ENCODE results near the gene DPP10. TPM values are rescaled to one million over a fixed set of nuclear protein-coding genes. Genes with fewer than 3 reads are reported as not detected.
"Not testable (repeated sequence)": the region's sequence is repeated elsewhere in the genome, so short reads cannot be mapped to it uniquely, and the experiment has no call there.

DPP10 gene
- total RNA-seq, 1 experiment from 2014 or later, result not detected

DNA sequence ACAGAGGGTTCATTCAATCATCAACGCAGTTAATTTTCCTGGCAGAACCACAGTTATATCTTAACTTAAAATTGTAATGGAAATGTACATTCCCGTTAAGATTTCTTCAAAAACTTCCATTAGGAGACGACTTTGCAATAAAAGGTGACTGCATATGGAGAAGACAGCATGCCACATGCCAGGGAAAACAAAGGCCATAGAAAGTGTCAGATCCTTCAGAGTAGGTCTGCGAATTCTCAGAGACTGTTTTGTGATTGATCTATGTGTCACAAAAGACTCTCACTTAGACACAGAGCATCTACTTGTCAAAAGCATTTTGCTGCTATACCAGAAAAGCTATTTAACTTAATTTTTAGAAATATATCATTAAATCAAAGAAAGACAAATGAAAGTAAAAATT, 274.6 kb downstream of the DPP10 start:
- DNase-seq (ENCODE audit: low read depth), result no peak

DNA sequence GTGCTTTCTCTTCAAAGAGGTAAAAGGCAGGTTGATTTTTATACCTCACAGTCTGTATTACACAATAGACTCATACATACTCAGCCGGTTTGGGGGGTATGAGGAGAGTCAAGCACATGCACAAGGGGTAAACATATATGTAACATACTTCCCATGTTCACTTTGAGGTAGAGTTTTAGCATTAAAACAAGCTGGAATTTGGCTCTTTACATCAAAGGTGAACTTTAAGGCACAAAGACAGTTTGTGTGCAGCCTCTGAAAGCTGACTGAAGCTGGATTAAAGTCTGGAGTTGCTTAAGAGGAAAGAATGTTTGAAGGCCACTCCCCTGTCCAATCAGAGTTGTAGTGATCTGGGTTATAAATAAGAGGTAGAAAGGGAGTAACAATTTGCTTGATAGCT, 282.0 kb downstream of the DPP10 start:
- no peak for DNase-seq (ENCODE audit: low read depth)

GRCh38 chr2:114727012-114727411, 284.6 kb downstream of the DPP10 start:
- no peak for DNase-seq (ENCODE audit: low read depth)

DNA sequence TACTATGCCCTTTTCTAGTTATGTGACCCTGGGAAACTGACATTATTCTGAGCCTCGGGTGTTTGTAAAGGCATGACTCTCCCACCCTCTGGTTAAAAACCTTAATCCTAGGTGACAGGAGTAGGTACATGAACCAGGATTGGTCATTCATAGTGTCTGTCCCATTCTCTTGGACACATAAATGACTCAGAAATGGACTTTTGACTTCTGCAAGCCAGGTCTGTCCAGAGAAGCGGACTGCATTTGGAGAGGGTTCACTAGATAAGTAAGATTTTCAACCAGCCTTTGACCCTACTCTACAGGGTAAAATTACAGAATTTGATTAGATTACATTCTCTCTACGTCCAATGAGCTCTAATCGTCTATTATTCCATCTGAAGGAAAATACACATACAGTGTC, 285.9 kb downstream of the DPP10 start:
- DNase-seq (ENCODE audit: low read depth), result no peak

GRCh38 chr2:114729026-114729425, 286.6 kb downstream of the DPP10 start:
- DNase-seq (ENCODE audit: low read depth), result no peak

GRCh38 chr2:114735126-114735525, 292.7 kb downstream of the DPP10 start:
- DNase-seq (ENCODE audit: low read depth), result no peak

DNA sequence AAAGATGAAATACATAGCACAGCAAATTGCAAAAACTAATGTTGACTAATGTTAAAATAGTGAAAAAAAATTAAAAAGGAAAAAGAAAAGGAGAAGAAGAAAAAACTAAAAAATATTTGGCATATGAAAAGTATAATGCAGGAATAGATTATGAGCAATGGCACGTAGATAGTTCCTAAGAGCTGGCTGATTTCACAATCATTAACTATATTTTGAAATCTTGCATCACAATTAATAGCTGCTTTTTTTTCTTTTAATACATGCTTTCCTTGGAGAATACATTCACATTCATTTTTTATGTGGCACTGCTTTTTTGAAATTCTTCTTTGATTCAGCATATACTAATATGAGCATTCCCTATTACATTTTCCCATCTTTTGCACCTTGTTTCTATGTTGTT, 299.8 kb downstream of the DPP10 start:
- DNase-seq (ENCODE audit: low read depth), result no peak

GRCh38 chr2:114745700-114746099, 303.3 kb downstream of the DPP10 start:
- DNase-seq (ENCODE audit: low read depth), result no peak

- not testable (repeated sequence) for DNase-seq (ENCODE audit: low read depth)
Measured at GRCh38 chr2:114748175-114748574, 305.7 kb downstream of the DPP10 start.

DNA sequence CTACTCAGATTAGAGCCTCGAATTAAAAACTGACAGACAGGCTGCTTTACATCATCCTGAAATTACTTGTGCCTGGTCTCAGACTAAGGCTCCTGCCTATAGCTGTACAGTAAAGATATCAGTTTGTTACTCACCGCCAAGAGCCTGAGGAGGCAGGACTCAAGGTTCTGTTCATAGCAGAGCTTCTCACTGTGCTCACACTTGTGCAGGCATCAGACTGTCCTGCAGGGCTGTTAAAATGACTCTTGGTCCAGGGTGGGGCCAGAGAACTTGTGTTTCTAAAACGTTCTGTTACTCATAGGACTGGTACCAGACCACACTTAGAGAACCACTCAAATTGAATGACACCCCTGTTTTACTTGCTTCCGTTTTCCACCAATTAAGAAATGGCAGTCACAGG, 310.0 kb downstream of the DPP10 start:
- no peak for DNase-seq (ENCODE audit: low read depth)

- no peak for DNase-seq (ENCODE audit: low read depth)
Measured at GRCh38 chr2:114753145-114753544, 310.7 kb downstream of the DPP10 start.

DNA sequence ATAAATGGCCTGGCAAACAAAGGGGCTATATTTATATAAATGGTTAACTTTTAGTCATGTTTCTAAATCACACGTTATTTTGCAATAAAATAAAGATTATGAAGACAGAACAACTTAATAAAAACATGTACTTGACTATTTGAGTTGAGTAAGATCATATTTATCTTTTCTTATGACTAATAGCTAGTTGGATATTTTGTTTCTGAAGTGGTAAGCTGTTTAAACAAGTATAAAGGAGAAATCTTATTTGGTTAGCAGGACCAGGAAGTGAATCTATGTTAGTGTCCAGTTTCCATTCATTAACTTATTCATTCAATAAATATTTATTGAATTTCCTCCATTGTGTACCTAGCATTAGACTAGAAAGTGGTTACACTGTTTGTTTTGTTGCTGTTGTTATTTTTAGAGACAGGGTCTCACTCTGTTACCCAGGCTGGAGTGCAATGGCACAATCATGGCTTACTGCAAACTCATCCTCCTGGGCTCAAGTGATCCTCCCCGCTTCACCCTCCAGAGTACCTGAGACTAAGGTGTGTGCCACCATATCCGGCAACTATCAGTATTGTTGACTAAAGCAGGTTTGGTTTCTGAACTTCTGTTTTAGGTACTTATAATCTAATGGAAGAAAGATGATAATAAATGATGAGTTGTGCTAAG, 312.6 kb downstream of the DPP10 start:
- no peak for DNase-seq (ENCODE audit: low read depth)

DNA sequence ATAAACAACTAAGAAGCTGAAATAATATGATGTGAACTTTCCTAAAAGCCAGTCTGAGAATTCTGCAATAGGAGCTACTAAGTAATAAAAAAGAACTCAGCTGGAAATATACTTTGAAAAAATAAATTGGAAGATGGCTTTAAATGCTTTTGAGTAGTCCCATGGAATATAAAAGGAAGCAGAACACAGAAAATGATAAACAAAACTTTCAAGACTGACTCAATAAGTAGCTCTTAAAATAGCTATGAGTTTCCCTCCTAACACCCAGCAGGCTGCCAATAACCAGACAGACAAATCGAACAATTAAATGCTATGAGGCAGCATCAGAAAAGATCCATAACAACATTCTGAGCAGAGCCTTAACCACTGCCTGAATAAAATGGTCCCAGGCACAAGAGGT, 319.9 kb downstream of the DPP10 start:
- DNase-seq (ENCODE audit: low read depth), result no peak

GRCh38 chr2:114762986-114763385, 320.5 kb downstream of the DPP10 start:
- no peak for DNase-seq (ENCODE audit: low read depth)

- no peak for DNase-seq (ENCODE audit: low read depth)
Measured at GRCh38 chr2:114769110-114769509, 326.7 kb downstream of the DPP10 start.

DNA sequence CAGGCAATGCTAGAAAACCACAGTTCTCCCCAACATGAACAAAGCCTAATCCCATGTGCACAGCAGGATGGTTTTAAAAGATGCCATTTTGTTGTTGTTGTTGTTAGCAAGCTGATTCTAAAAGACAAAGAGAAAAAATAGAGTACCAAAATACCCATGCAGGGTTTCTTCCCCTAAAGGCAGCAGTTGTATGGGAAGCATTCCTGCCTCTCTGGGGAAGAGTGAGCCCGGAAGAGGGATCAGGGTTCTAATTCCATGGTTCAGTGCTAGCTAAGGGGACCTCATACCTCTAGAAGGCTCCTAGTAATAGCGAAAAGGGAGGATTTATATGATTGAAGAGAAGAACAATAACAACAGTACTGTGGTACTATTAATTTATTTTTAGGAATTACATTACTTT, 327.6 kb downstream of the DPP10 start:
- DNase-seq (ENCODE audit: low read depth), result no peak

DNA sequence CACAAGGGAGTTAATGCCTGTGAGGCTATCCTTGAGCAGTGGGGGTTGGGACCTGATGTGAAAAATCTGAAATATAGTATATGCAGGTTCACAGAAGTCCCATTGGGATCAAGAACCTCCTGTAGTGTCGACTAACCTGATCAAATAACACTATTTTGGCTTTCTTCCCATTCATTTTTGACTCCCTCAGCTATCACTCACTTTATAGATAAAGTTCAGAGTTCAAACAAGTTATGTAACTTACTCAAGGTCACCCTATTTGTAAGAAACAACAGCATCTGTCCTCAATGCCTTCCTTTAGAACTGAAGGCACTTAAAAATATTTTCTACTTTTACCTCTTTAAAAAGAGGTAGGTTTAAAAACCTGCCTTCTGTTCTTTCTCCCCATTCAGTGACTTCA, 341.6 kb downstream of the DPP10 start:
- DNase-seq (ENCODE audit: low read depth), result no peak

GRCh38 chr2:114784890-114785583, 342.6 kb downstream of the DPP10 start:
- DNase-seq (ENCODE audit: low read depth), result no peak

DNA sequence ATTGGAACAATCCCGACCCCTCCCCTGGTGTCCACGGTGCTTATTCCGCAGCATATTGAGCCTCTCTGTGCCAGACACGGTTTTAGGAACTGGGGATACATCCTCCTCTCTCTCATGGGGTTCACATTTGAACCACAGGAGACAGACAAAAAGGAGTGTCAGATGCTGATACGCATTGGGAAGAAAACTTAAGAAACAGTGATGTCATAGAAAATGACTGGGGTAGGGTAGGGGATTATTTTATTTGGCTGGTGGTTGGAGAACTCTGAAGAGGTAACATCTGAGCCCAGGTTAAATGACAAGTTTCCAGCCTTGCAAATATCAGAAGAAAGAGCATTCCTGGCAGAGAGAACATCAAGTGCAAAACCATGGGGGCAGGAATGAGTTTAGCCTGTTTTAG, 344.5 kb downstream of the DPP10 start:
- no peak for DNase-seq (ENCODE audit: low read depth)

DNA sequence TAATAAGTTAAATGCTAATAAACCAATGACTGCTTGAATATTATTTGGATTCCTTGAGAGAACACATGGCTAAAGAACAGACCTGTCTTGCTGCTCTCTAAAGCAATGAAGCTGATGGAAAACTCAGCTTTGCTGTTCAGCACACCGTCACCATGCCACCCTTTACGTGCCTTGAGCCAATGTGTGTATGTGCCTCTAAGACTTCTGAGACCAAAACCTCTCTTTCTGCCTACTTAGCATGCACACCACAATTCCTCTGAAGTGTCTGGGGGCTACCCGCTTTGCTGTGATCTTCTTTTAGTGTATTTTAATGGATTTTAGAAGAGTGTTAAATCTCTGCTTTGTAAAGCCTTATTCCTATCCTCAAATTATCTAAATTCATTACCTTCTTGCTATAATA, 345.0 kb downstream of the DPP10 start:
- no peak for DNase-seq (ENCODE audit: low read depth)

DNA sequence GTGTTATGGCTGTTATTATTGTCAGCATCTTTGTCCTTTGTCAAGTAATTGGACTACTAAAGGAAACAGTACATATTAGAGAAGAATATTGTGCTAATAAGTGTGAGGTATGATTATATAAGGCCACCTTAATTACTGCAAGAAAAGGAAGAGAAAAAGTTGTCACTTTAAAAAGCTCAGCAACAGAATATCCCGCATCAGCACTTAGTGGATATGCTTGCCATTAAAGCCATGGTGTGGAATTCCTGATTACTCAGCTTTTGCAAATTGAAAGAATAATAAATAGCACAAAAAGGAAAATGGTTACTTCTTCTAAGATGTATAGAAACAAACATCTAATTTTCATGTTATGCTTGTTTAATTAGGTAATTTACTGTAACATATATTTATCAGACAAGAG, 347.5 kb downstream of the DPP10 start:
- no peak for DNase-seq (ENCODE audit: low read depth)

DNA sequence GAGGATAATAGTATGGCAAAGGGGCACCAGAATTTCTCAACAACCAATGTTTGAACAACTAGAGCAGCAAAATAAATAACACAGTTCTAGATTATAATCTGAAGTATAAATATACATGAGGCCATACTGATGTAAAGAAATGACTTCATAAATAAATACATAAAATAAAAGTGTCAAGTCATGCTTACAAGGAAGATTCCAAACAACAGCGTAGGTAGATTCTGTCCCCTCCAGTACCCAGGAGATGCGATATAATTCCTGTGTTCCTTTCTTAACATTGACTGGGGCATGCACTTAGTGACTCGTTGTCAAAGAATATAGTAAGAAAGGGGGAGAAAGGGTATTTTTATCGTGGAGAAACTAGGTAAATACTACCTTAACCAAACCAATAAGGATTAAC, 355.1 kb downstream of the DPP10 start:
- DNase-seq (ENCODE audit: low read depth), result no peak

- no peak for DNase-seq (ENCODE audit: low read depth)
Measured at GRCh38 chr2:114797942-114798341, 355.5 kb downstream of the DPP10 start.

GRCh38 chr2:114800371-114800770, 357.9 kb downstream of the DPP10 start:
- no peak for DNase-seq (ENCODE audit: low read depth)
